Trophoblast cell (in vitro differentiated cells and primary cell): Measurements from ENCODE around the gene SPPL2C.
A peak's percentile ranks its signal among the peaks of the same experiment; 100 is the strongest.

Experiments
- DNase-seq, 2 donors: peaks; one replicate each; pipeline ENCODE4 v3.0.0-alpha.2; 2016
- H2AFZ ChIP-seq: 2 replicates; pipeline ENCODE4 v1.6.1; 2013; ENCODE audit warnings: low read length, moderate library complexity, mild to moderate bottlenecking; ENCODE audit not compliant: insufficient read depth, poor library complexity
- H2AK5ac ChIP-seq: 2 replicates; pipeline ENCODE4 v1.6.1; 2013; ENCODE audit warnings: mild to moderate bottlenecking, low read length
- H2BK120ac ChIP-seq: 2 replicates; pipeline ENCODE4 v1.6.1; 2013; ENCODE audit warnings: low read length, mild to moderate bottlenecking, moderate library complexity; ENCODE audit not compliant: insufficient read depth, poor library complexity
- H2BK12ac ChIP-seq: 2 replicates; pipeline ENCODE4 v1.6.1; 2013; ENCODE audit warnings: mild to moderate bottlenecking, low read length, moderate library complexity
- H2BK5ac ChIP-seq: 2 replicates; pipeline ENCODE4 v1.6.1; 2013; ENCODE audit warnings: low read length, low read depth, moderate library complexity, mild to moderate bottlenecking; ENCODE audit not compliant: poor library complexity
- H3K14ac ChIP-seq: 2 replicates; pipeline ENCODE4 v1.6.1; 2013; ENCODE audit warnings: mild to moderate bottlenecking, low read length
- H3K18ac ChIP-seq: 2 replicates; pipeline ENCODE4 v1.6.1; 2013; ENCODE audit warnings: mild to moderate bottlenecking, low read length
- H3K23ac ChIP-seq: 2 replicates; pipeline ENCODE4 v1.6.1; 2013; ENCODE audit warnings: low read length
- H3K27ac ChIP-seq: 2 replicates; pipeline ENCODE4 v1.5.1; 2013; ENCODE audit warnings: low read depth, mild to moderate bottlenecking, inconsistent platforms, low read length, moderate library complexity
- H3K27me3 ChIP-seq: 2 replicates; pipeline ENCODE4 v1.6.1; 2013; ENCODE audit warnings: inconsistent platforms, mild to moderate bottlenecking, low read length, moderate library complexity; ENCODE audit not compliant: insufficient read depth
- H3K36me3 ChIP-seq, 2 experiments: 1 replicate in 1 of 2; 2 replicates in 1 of 2; pipeline ENCODE4 v1.6.1; 2013; ENCODE audit warnings: low read length in 2 of 2, mild to moderate bottlenecking in 2 of 2, moderate library complexity in 1 of 2; ENCODE audit not compliant: insufficient read depth in 2 of 2, control insufficient read depth in 1 of 2
- H3K4ac ChIP-seq: 2 replicates; pipeline ENCODE4 v1.6.1; 2013; ENCODE audit warnings: low read depth, mild to moderate bottlenecking, low read length, moderate library complexity
- H3K4me1 ChIP-seq, 2 experiments: 1 replicate in 1 of 2; 2 replicates in 1 of 2; pipeline ENCODE4 v1.6.1; 2013; ENCODE audit warnings: low read length in 2 of 2, mild to moderate bottlenecking in 2 of 2, moderate library complexity in 1 of 2; ENCODE audit not compliant: insufficient read depth in 2 of 2, control insufficient read depth in 1 of 2
- H3K4me2 ChIP-seq: 2 replicates; pipeline ENCODE4 v1.6.1; 2013; ENCODE audit warnings: inconsistent platforms, mild to moderate bottlenecking, low read length, moderate library complexity
- H3K4me3 ChIP-seq: 2 replicates; pipeline ENCODE4 v1.5.1; 2013; ENCODE audit warnings: mild to moderate bottlenecking, low read depth, low read length, inconsistent platforms
- H3K79me1 ChIP-seq: one replicate; pipeline ENCODE4 v1.6.1; 2013; ENCODE audit warnings: low read length
- H3K79me2 ChIP-seq: 2 replicates; pipeline ENCODE4 v1.6.1; 2013; ENCODE audit warnings: low read length, mild to moderate bottlenecking; ENCODE audit not compliant: control insufficient read depth, insufficient read depth, poor library complexity
- H3K9ac ChIP-seq: 2 replicates; pipeline ENCODE4 v1.6.1; 2013; ENCODE audit warnings: mild to moderate bottlenecking, low read length
- H3K9me3 ChIP-seq: 2 replicates; pipeline ENCODE4 v1.6.1; 2013; ENCODE audit warnings: low read depth, mild to moderate bottlenecking, control low read depth, inconsistent platforms, low read length; ENCODE audit not compliant: insufficient read depth
- H4K12ac ChIP-seq: 2 replicates; pipeline ENCODE4 v1.6.1; 2013; ENCODE audit warnings: low read depth, mild to moderate bottlenecking, low read length, moderate library complexity
- H4K8ac ChIP-seq: 2 replicates; pipeline ENCODE4 v1.6.1; 2013; ENCODE audit warnings: low read depth, mild to moderate bottlenecking, low read length, moderate library complexity
- H4K91ac ChIP-seq: one replicate; pipeline ENCODE4 v1.6.1; 2013; ENCODE audit warnings: low read depth, mild to moderate bottlenecking, low read length, moderate library complexity
- WGBS: extraction: QIAGEN DNeasy Blood & Tissue Kit; methylation state at CpG from one replicate; pipeline ENCODE4 v1.1.7; 2013; ENCODE audit warnings: missing lambda C conversion rate; ENCODE audit not compliant: insufficient read length, insufficient coverage; ENCODE audit errors: extremely low coverage; 5-methylcytosine and 5-hydroxymethylcytosine counted together

The SPPL2C gene

GRCh38 chr17:45820052-45820780 is 24.5 kb upstream of the SPPL2C start:
- Histone ChIP-seq H3K79me2 (no peaks in the 10 kb centered on the region), H2BK12ac (no peak overlapping the region), H2AFZ (no peak overlapping the region), H3K79me1 (no peaks in the 10 kb centered on the region), H2BK5ac (no peak overlapping the region), H4K91ac (no peak overlapping the region), H3K4me2 (no peak overlapping the region), H3K4me3 (no peak overlapping the region), H3K9me3 (peaks cover 2% of the 10 kb centered on the region), H2AK5ac (no peak overlapping the region), H3K18ac (no peak overlapping the region), H3K4ac (no peak overlapping the region), H3K9ac (no peak overlapping the region), H2BK120ac (no peak overlapping the region), H3K27me3 (no peaks in the 10 kb centered on the region), H3K27ac (no peak overlapping the region), H4K12ac (no peak overlapping the region), H4K8ac (no peak overlapping the region), H3K23ac (no peak overlapping the region), H3K14ac (no peak overlapping the region), H3K36me3 (no peaks in the 10 kb centered on the region), H3K4me1 (no peaks in the 10 kb centered on the region)
- no CpG with 5 or more reads among the region's 6 CpGs for WGBS
- DNase-seq: no peak

GRCh38 chr17:45821147-45821546 is 23.5 kb upstream of the SPPL2C start:
- no CpG with 5 or more reads among the region's 9 CpGs for WGBS
- no peak for DNase-seq
- no peak overlapping the region for H4K91ac ChIP-seq
- no peak overlapping the region for H3K9ac ChIP-seq
- H3K36me3 ChIP-seq: no peaks in the 10 kb centered on the region
- H3K27me3 ChIP-seq: no peaks in the 10 kb centered on the region
- no peak overlapping the region for H3K14ac ChIP-seq
- H4K12ac ChIP-seq: no peak overlapping the region
- no peak overlapping the region for H3K4me3 ChIP-seq
- no peak overlapping the region for H3K18ac ChIP-seq
- H2BK5ac ChIP-seq: no peak overlapping the region
- H3K4me2 ChIP-seq: no peak overlapping the region
- no peak overlapping the region for H2AK5ac ChIP-seq
- no peak overlapping the region for H2AFZ ChIP-seq
- H3K4me1 ChIP-seq: no peaks in the 10 kb centered on the region
- H3K9me3 ChIP-seq: peaks cover 2% of the 10 kb centered on the region
- no peak overlapping the region for H2BK120ac ChIP-seq
- H3K23ac ChIP-seq: no peak overlapping the region
- H3K79me2 ChIP-seq: no peaks in the 10 kb centered on the region
- no peaks in the 10 kb centered on the region for H3K79me1 ChIP-seq
- H3K27ac ChIP-seq: no peak overlapping the region
- H2BK12ac ChIP-seq: no peak overlapping the region
- no peak overlapping the region for H4K8ac ChIP-seq
- no peak overlapping the region for H3K4ac ChIP-seq

- Histone ChIP-seq H3K27ac (no peak overlapping the region), H4K12ac (no peak overlapping the region), H3K23ac (no peak overlapping the region), H3K4me2 (no peak overlapping the region), H2AFZ (no peak overlapping the region), H3K79me1 (no peaks in the 10 kb centered on the region), H3K9ac (no peak overlapping the region), H2BK120ac (no peak overlapping the region), H2BK12ac (no peak overlapping the region), H4K8ac (no peak overlapping the region), H3K4ac (no peak overlapping the region), H2AK5ac (no peak overlapping the region), H3K9me3 (peaks cover 2% of the 10 kb centered on the region), H3K79me2 (no peaks in the 10 kb centered on the region), H3K27me3 (no peaks in the 10 kb centered on the region), H3K36me3 (no peaks in the 10 kb centered on the region), H3K4me3 (no peak overlapping the region), H2BK5ac (no peak overlapping the region), H3K14ac (no peak overlapping the region), H3K18ac (no peak overlapping the region), H3K4me1 (no peaks in the 10 kb centered on the region), H4K91ac (no peak overlapping the region)
- no CpG with 5 or more reads among the region's 10 CpGs for WGBS
- no peak for DNase-seq
These were observed 21.1 kb upstream of the SPPL2C start for GRCh38 chr17:45823598-45823997.

- H2BK120ac ChIP-seq: no peak overlapping the region
- no peak overlapping the region for H3K14ac ChIP-seq
- H3K27me3 ChIP-seq: no peaks in the 10 kb centered on the region
- H3K79me2 ChIP-seq: no peaks in the 10 kb centered on the region
- H3K4me3 ChIP-seq: peak overlapping the region; percentile 10
- H3K18ac ChIP-seq: no peak overlapping the region
- no peak overlapping the region for H2AK5ac ChIP-seq
- no peak overlapping the region for H2BK5ac ChIP-seq
- no peaks in the 10 kb centered on the region for H3K36me3 ChIP-seq
- H3K9me3 ChIP-seq: peaks cover 2% of the 10 kb centered on the region
- H3K27ac ChIP-seq: no peak overlapping the region
- no peak overlapping the region for H3K23ac ChIP-seq
- no CpG with 5 or more reads among the region's 7 CpGs for WGBS
- H3K4me1 ChIP-seq: no peaks in the 10 kb centered on the region
- H3K79me1 ChIP-seq: no peaks in the 10 kb centered on the region
- H2BK12ac ChIP-seq: no peak overlapping the region
- no peak overlapping the region for H4K91ac ChIP-seq
- no peak overlapping the region for H3K9ac ChIP-seq
- H2AFZ ChIP-seq: no peak overlapping the region
- H3K4ac ChIP-seq: no peak overlapping the region
- no peak for DNase-seq
- H4K12ac ChIP-seq: no peak overlapping the region
- H3K4me2 ChIP-seq: no peak overlapping the region
- no peak overlapping the region for H4K8ac ChIP-seq
These were observed 20.2 kb upstream of the SPPL2C start for GRCh38 chr17:45824475-45824874.
